SHP77 treated with DMSO at 0.1 percent for 48 hours (cell line): ENCODE data around the gene EFCAB8.

Experiments used
- DNase-seq: peaks from one replicate; lab custom pipeline; 2025; lab: John Stamatoyannopoulos, UW

The EFCAB8 gene, protein sequence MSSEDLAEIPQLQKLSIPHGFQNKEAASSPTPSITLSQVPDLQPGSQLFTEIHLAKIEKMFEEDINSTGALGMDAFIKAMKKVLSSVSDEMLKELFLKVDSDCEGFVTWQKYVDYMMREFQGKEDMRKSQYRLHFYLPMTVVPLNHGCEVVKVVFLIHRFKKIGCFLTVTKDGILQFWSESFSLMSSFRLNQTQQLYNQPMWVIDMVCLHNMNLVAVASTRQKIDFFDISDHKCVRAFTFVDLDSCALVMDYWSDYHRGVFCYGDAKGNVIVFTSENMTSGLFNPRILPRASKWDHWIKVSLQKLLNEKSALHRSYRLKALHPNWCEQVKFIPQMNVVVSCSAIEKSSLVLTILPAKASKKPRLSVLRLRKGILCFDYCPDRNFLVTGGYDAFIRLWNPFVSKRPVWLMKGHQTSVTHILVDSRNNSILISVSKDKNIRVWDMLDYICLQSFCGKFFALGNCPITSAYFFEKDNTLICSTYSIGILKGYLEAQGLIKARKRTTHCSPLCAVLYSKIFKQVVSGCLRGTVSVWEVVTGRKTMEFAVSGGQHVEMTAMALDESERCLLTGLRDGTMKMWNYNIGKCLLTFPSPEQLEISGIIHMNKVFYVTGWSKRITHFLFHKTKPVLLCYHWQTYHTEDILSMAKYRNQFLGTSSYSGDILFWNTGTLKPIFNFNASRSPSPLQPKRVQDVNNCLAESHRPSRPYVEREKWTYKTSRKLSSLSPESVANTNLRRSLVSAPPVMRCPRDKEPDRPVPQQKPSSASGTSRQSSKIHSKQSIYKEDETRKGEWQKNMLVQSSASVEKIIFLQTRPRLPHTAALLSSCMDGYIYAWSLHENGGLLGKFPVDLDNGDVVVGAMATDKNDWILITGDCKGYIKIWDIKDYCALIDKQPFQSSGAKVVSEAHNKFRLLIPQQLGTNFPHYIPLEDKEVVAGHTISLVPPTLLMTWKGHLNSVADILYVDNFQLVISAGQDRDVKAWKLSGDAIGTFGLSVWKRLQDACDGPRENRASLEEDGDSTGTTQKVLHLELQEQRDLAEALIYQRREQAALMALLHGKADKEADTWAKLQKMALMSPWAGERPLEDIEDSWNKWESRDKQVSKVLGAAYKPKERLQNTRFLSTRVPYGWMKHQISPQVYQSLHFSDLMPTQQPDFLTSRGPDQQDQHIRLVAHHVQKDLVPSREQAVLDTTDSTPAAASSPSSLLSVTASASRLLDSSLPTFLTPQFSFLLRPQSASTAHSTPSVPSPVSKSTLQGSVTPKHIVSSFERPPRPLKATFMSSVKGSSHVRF

DNA sequence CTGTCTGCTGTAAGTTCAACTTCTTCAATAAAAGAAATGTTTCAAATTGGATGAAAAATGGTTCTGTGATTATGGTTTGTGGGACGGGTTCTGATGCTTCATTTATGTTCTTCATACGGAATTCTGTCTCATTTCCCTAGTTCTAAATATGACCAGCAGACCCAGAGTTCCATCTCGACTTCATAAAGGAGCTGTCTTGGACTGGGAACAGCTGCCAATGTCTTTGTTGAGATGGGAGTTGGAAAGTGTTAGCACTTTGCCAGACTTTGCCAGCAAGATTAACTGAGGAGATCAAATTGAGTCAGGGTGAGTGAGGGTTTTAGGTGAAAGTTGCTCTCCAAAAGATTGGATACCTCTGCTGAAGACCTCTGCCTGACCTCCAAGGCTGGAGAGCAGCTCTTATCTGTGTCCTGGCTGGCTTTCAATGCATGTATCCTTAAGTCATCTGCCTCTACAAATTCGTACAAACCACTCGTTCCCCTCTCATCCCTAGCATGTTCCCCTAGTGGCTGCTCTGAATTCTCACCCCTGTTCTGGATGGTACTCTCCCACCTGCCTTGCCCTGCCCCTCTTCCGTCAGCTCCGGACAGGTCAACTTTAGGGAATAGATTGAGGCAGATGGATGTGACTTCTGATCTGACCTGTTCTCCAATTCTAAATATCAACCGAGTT, at the start of gene EFCAB8:
EFCAB8 (plus strand) TSS at position 223 of the 672 bp plus-strand sequence. CDS start 4,870 bp downstream, outside the sequence.
- DNase-seq: no peak

DNA sequence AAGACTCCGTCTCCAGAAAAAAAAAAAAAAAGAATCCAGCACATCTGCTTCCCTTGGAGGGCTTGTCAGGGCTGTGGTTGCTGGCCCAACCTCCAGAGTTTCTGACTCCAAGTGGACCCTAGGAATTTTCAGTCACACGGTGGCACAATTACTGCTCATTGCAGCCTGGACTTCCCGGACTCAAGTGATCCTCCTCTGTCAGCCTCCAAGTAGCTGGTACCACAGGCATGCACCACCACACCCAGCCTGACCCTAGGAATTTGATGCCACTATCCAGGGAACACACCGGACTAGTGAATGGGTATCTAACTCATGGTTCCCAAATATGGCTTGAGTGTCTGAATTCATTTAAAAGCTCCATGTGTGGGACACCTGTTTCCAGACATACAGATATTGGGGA, 48.8 kb upstream of the EFCAB8 start:
- no peak for DNase-seq

DNA sequence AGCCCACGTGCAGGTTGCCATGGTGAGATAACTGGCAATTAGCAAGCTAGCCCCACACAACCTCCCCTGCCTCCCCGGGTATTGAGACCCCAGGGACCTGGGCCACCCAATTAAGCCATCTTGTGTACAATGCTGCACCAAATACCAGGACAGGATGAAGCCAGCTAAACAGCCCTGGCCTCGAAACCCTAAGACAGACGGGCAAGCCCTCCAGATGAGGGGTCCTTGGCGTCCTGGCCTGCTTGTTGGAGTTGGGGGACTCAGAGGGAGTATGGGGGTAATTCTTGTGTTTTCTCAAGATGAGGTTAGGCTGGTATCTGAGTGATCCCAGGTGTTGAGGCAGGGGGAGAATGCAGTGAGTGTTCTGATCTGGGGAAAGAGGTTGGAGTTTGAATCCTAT, 47.8 kb upstream of the EFCAB8 start:
- no peak for DNase-seq

DNA sequence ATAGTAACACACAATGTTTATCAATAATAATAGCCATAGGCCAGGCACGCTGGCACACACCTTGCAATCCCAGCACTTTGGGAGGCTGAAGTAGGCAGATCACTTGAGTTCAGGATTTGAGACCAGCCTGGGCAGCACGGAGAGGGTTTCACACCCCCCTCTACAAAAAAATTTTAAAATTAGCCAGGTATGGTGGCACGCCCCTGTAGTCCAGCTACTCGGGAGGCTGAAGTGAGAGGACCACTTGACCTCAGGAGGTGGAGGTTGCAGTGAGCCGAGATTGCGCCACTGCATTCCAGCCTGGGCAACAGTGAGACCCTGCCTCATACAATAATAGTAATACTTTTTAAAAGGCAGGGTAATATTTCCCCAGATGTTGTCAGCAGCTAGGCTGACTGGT, 46.8 kb upstream of the EFCAB8 start:
- DNase-seq: no peak

DNA sequence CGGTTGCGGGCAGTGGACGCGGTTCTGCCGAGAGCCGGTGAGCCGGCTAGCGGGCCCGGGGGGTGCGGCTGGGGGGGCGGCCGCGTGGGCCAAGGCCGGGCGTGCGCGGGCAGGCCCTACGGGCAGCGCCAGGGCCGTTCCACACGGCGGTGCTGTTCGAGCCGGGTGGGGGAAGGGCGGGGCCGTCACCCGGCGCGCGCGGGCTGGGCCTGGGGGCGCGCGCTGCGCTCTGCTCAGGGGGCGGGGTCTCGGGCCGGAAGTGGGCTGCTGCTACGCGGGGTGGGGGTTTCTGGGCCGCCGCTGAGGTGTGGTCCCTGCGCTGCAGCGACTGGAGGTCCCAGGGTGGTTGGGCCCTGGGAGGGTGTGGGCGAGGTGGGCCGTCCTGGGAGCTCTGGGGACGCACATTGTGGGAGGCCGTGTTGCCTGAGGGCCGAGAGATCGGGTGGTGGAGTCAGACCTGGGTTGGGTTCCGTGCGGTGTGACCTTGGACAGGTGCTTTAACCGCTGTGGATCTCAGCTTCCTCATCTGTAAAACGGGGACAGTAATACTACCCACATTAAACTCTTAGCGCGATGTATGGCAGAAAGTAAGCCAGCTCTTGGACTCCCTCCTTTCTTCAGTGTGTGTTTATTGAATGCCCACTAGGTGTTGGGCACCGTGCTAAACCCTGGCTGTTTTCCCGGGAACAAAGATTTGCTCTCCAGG, 38.6 kb upstream of the EFCAB8 start:
- no peak for DNase-seq

DNA sequence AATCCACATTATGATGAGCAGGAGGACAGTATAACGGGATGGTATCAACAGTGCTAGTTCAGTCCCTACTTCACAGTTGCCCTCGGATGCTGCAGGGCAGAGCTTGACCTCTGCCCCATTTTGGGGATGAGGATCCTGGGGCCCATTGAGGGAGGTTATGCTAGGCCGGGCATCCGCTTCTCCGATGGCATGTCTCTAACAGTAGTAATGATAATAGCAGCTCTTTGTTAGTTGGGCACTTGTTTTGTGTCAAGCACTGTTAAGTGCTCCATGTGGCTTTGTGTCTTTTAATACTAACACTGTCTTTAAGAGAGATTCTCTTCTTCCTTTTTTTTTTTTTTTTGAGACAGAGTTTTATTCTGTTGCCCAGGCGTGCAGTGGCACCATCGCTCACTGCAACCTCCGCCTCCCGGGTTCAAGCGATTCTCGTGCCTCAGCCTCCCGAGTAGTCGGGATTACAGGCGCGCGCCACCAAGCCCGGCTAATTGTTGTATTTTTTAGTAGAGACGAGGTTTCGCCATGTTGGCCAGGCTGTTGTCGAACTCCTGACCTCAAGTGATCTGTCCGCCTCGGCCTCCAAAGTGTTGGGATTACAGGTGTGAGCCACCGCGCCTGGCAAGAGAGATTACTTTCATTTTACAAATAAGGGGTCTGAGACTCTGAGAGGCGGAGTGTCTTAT, 37.9 kb upstream of the EFCAB8 start:
- no peak for DNase-seq

DNA sequence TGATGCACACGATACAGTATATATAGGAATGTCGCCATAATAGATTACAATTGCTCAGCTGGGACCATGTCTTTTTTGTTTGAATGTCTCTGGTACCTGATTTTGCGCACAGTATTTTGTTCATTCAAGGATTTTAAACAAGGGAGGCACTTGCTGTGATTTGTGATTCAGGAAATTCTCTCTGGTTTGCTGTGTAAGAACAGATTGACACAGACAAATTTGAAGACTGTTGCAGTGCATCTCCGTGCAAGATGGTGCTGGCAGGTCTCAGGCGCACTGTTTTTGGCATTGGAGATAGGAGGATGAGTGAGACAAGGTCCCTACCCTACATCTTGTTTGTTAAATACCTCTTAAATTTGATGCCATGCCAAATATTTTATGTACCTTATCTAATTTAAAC, 36.5 kb upstream of the EFCAB8 start:
- DNase-seq: no peak

DNA sequence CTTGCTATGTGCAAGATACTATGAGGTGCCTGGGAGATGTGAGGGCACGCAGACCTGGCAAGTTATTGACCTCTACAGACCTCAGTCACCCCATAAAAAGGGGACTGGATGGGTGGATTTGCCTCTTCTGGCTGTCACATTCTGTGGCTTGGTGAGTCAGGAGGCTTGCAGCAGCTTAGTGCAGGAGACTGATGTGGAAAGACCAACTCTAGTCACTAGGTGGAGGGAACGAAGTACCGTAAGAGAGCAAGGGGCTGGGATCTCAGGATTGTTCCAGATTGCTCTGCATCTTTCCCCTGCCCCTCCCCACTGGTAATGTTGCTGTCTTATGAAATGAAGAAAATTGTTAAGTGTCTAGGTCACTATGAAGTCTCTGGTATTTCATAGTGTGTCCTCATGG, 35.6 kb upstream of the EFCAB8 start:
- DNase-seq: no peak

DNA sequence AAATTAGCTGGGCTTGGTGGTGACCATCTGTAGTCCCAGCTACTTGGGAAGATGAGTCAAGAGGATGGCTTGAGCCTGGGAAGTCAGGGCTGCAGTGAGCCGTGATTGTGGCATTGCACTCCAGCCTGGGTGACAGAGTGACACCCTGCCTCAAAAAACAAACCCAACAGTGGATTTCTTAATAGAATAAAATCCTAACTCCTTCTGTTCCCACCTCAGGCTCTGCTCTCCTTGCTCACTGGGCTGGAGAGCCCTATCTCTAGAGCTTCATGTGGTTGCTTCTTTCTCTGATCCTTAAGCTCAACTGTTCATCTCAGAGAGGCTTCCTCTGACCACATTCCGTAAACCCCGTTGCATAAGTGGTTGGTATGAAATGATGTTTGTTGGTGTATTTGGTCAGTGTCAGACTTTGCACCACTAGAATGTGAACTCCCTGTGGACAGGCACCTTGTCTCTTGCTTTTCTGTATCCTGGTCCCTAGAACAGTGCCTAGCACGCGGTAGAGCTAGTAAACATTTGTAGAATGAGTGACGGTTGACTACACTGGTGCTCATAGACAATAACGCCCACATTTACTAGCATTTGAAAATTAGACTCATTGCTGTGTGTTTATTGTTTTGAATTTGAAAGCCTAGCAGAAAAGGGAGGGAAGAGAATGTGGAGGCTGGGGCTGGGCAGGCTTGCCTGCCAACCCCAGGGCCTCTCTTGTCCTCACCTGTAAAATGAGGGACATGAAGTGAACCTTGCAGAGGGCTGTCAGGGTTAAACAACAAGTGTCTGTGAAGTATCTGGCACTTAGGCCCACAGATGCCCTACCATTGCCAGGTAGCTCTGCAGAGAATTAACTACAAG, 34.8 kb upstream of the EFCAB8 start:
- DNase-seq: no peak

DNA sequence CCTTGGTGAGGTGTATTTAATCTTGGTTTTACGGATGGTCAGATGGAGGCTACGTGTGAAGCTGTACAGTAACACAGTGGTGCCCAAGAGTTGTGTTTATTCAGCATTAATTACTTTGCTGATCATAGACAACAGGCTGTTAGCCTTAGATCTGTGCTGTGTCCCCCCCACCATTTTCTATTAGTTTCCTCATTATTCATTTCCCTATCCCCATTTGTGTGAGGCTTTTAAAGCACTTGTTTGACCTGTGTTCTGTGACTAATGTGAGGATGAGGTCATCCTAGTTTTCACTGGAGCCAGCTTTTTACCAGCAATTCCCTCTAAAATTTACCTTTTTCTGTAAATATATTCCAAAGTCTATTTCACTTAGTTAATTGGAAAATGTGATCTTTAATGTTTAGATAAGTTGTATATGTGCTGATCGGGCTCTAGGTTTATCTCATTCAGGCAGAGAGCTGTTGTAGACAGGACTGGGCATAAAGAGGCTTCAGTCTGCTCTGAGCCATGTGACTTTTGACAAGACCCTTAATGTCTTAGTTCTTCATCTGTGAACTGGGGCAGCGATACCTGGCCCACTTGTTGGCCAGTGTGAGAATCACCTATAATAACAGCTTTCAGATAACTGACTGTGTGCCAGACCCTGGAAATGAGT, 30.6 kb upstream of the EFCAB8 start:
- no peak for DNase-seq

DNA sequence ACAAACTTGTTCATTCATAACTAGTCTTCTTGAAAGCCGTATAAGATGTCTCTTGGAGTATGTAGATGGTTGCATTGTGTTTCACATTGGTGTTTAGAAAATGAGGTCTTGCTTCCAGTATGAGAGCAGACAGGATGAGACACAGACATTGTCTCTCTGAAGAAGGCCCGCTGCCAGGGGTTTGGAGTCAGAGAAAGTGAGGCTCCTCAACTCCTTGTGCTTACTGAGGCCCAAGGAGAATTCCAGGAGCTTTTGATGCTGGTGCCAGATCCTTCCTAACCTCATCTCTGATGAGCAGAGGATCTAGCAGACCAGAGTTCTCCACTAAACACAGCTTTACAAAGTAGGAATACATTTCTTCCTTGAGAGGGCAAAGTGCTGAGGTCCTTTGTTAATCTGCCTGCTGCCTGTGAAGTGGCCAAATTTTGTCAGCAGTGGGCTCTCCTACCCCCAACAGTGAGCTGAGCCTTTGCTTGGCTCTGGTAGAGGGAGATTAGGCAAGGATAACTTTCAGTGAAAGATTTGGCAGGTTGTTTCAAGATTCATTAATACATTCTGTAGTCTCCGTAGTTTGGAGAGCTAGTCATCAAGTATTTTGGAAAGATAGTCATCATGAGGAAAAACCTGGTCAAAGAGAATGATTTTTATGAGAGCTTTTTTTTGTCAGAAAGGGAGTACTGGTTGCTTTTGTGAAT, 29.3 kb upstream of the EFCAB8 start:
- no peak for DNase-seq

DNA sequence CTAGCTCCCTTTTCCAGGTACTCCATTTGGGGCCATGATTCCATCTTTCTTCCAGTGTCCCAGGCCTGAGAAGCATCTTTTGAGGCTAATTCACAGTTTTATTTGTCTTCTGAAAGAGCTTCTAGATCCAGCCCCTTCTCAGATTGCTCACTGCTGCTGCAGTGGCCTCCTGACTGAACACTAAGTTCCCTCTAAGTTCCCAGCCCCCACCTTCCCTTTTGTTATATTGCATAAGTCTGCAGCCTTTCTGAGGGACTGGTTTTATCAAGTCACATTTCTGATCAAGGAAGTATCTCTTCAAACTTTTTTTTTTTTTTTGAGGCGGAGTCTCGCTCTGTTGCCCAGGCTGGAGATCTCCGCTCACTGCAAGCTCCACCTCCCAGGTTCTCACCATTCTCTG, 28.3 kb upstream of the EFCAB8 start:
- DNase-seq: no peak

DNA sequence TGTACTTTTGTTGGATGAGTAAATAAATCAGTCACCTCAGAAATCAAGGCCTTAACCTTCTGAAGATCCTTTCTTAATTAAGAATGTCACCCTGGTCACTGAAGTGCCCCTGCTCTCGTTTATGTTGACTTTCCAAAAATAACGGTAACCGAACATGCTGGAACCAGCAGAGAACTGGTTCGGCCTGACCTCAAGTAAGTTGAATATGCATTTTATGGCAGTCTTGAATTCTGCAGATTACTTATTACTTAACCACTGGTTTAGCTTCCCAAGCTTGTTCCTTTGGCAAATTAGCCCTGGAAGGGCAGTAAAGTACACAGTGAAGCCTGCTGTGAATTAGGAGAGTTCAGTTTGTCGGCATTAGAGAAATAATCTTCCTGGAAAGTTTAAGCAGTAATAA, 26.7 kb upstream of the EFCAB8 start:
- DNase-seq: no peak

DNA sequence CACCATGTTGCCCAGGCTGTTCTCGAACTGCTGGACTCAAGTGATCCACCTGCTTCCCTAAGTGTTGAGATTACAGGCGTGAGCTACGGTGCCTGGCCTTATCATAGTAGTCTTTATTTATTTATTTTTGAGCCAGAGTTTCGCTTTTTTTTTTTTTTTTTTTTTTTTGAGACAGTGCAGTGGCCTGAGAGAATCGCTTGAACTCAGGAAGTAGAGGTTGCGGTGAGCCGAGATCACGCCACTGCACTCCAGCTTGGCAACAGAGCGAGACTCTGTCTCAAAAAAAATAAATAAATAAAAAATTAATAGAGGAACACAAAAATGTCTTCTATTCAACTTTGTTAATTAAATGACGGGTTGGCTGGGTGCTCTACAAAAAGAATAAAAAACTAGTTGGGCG, 26.1 kb upstream of the EFCAB8 start:
- DNase-seq: no peak

DNA sequence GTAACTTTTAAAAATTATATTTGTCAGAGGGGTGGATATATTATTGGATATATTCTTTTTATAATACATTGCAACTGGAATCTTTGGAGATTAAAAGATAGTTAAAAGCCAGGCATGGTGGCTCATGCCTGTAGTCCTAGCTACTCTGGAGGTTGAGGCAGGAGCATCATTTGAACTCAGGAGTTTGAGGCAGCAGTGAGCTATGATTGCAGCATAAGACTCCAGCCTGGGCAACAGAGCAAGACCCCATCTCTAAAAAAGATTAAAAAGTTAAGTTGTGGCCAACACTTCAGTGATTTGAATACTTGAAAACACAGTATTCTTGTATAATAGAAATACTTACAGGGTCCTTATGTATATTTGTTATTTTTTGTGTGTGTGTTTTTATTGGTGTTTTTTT, 23.8 kb upstream of the EFCAB8 start:
- DNase-seq: no peak

DNA sequence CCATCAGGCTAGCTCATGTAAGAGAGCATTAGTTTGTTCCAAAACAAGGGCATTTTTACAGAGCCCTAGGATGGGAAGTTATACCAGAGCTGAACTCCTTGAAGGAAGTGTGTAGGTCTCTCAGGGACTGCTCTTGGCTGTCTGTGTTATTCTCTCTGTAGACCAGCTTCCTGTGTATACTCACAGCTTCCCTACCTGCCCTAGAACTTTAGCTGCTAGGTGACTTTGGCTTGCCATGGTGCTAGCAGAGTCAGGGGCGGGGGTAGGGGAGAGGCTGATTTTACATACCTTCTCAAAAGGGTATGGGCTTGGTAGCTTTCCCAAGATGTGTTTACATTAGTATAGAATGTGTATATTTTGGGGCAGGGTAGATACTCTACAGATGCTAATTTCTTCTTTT, 21.6 kb upstream of the EFCAB8 start:
- DNase-seq: no peak

DNA sequence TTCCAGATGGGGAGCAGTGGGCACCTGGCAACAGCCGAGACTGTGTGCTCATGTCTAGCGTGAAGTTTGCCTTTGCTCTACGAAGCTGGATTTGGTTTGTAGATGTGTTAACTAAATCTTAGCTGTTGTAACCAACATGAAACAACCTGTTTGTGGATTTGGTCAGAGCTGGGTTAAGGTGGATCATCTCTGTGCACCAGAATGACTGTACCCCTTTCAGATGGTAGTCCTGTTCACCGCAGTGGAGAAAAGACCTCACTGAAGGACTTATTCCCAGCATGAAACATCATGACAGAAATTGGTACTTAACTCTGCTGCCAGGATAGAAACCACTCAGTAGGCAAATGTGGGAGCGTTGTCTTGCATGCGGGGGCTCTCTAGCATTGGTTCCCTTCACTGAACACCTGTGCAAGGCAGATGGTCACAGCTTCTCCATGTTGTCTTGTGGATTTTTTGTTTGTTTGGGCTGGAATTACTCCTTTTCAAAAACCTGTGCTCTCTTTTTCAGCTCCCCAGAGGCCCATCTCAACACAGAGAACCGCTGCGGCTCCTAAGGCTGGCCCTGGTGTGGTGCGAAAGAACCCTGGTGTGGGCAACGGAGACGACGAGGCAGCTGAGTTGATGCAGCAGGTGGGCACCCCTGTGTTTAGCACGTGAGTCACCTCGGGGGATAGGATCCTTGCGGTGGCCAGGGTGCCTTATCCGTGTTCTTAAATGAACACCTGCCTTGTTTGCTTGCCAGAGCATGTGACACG, 19.3 kb upstream of the EFCAB8 start:
- no peak for DNase-seq

DNA sequence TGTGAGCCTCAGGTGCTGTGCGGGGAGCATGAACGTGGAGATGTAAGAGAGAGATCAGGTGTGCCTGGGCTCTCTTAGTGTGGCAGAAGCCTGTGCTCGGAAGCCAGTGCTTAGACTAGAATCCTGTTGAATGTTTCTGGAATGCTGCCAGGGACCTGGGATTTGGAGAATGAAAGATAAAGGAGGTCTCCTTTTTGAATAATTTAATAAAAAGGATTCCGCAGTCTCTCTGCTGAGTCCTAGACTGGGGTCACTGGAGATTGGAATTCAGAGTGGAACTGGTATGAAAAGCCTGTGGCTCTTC, 18.8 kb upstream of the EFCAB8 start:
- no peak for DNase-seq
